Osteoblast (primary cell): Measurements from ENCODE around the gene CFAP74. TPM values are rescaled to one million over a fixed set of nuclear protein-coding genes. Genes with fewer than 3 reads are reported as not detected.
A peak's percentile ranks its signal among the peaks of the same experiment; 100 is the strongest.

Source experiments
- DNase-seq: peaks from one replicate; pipeline ENCODE4 v3.0.0; 2011; ENCODE audit warnings: low spot score, mixed read lengths; ENCODE audit not compliant: insufficient read length; ENCODE audit errors: missing footprints
- H2AFZ ChIP-seq: 2 replicates; pipeline ENCODE4 v1.6.0; 2011; ENCODE audit warnings: mild to moderate bottlenecking, low read length
- H3K27ac ChIP-seq: 2 replicates; pipeline ENCODE4 v1.5.1; 2011; ENCODE audit warnings: mild to moderate bottlenecking, low read depth, low read length, moderate library complexity
- H3K27me3 ChIP-seq: 2 replicates; pipeline ENCODE4 v1.6.0; 2012; ENCODE audit warnings: mild to moderate bottlenecking, control low read depth, inconsistent platforms, low read length, moderate library complexity; ENCODE audit not compliant: insufficient read depth
- H3K36me3 ChIP-seq: 2 replicates; pipeline ENCODE4 v1.5.1; 2011; ENCODE audit warnings: mild to moderate bottlenecking, low read length, control low read depth, moderate library complexity; ENCODE audit not compliant: insufficient read depth
- H3K4me1 ChIP-seq: 2 replicates; pipeline ENCODE4 v1.5.1; 2011; ENCODE audit warnings: mild to moderate bottlenecking, low read length, control low read depth, moderate library complexity; ENCODE audit not compliant: insufficient read depth
- H3K4me2 ChIP-seq: 2 replicates; pipeline ENCODE4 v1.6.0; 2011; ENCODE audit warnings: mild to moderate bottlenecking, low read length; ENCODE audit not compliant: insufficient read depth
- H3K4me3 ChIP-seq: fragments of 200-600 bp; sonication (generic); 3 replicates; pipeline ENCODE4 v1.5.1; 2012; ENCODE audit warnings: mild to moderate bottlenecking, low read length, inconsistent platforms; ENCODE audit not compliant: insufficient read depth
- H3K79me2 ChIP-seq: 2 replicates; pipeline ENCODE4 v1.6.0; 2012; ENCODE audit warnings: mild to moderate bottlenecking, low read length, control low read depth, inconsistent platforms; ENCODE audit not compliant: insufficient read depth
- H3K9me3 ChIP-seq: 2 replicates; pipeline ENCODE4 v1.5.1; 2011; ENCODE audit warnings: low read depth, low read length, control low read depth
- H4K20me1 ChIP-seq: 2 replicates; pipeline ENCODE4 v1.6.0; 2012; ENCODE audit warnings: mild to moderate bottlenecking, low read length, control low read depth; ENCODE audit not compliant: insufficient read depth
- total RNA-seq: library from RNA; depleted of rRNA; stranded (reverse); fragments of >200 nt; gene quantifications from 2 replicates; pipeline ENCODE4 v1.2.3, GENCODE V29; 2012
- TF ChIP-seq, protein P1 (sequence below): IDR thresholded peaks from 2 replicates; pipeline ENCODE4 v1.5.1; 2011; ENCODE audit warnings: mild to moderate bottlenecking, low read depth, low read length, moderate library complexity; ENCODE audit errors: extremely low read depth

The CFAP74 gene
- total RNA-seq, 1 donor: not detected

- Histone ChIP-seq H2AFZ (no peak overlapping the region), H3K27ac (no peak overlapping the region), H4K20me1 (no peaks in the 10 kb centered on the region), H3K36me3 (no peaks in the 10 kb centered on the region), H3K27me3 (peaks cover 8% of the 10 kb centered on the region), H3K79me2 (no peaks in the 10 kb centered on the region), H3K4me3 (no peak overlapping the region), H3K4me2 (no peak overlapping the region), H3K9me3 (no peaks in the 10 kb centered on the region), H3K4me1 (peaks cover 4% of the 10 kb centered on the region)
- DNase-seq: peak; percentile 47
- TF ChIP-seq, protein P1, sequence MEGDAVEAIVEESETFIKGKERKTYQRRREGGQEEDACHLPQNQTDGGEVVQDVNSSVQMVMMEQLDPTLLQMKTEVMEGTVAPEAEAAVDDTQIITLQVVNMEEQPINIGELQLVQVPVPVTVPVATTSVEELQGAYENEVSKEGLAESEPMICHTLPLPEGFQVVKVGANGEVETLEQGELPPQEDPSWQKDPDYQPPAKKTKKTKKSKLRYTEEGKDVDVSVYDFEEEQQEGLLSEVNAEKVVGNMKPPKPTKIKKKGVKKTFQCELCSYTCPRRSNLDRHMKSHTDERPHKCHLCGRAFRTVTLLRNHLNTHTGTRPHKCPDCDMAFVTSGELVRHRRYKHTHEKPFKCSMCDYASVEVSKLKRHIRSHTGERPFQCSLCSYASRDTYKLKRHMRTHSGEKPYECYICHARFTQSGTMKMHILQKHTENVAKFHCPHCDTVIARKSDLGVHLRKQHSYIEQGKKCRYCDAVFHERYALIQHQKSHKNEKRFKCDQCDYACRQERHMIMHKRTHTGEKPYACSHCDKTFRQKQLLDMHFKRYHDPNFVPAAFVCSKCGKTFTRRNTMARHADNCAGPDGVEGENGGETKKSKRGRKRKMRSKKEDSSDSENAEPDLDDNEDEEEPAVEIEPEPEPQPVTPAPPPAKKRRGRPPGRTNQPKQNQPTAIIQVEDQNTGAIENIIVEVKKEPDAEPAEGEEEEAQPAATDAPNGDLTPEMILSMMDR: no peak
Observed at GRCh38 chr1:1898246-1898933, 105.2 kb downstream of the CFAP74 start.

DNA sequence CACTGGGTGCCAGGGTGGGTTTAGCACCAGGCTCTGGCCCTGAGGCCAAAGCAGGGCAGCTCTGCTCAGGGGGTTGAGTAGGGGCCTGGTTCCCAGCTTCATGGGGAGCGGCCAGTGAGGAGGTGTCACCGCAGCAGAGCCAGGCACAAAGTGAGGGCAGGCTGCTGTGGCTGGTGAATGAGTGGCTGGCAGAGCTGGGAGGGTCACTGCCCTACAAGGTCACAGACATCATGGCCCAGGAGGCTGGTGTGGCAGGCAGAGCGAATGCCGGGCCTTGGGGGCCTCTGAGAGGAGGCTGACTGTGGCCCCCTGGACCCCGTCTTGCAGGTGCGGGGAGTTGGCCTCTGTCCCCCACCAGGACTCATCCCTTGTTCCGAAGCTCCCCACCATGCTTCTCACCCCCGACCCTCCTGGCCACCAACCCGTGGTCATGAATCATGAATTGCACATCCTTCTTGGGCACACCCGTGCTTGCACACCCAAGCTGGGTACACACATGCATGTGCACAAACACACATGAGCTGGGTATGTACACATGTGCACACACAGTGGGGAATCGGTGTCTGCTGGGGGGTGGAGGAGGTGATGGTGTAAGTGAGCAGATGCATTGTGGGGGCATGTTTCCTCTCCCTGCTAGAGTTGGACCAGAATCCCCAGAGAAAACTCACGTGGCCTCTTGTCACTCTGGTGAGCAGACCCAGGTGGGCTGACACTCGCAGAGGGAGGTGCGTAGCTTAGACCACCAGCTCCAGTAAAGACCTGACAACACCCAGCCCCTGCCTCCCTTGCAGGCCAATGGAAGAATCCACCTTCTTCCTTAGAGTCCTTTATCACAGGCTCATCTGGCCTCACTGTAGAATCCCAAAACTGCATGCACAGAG is 107.9 kb downstream of the CFAP74 start:
- Histone ChIP-seq H3K27me3 (peaks cover 8% of the 10 kb centered on the region), H3K4me3 (no peak overlapping the region), H2AFZ (no peak overlapping the region), H3K9me3 (no peaks in the 10 kb centered on the region), H3K27ac (no peak overlapping the region), H3K79me2 (peaks cover 4% of the 10 kb centered on the region), H4K20me1 (no peaks in the 10 kb centered on the region), H3K4me1 (peaks cover 12% of the 10 kb centered on the region), H3K4me2 (no peak overlapping the region), H3K36me3 (no peaks in the 10 kb centered on the region)
- DNase-seq: peak; percentile 72
- TF ChIP-seq, protein P1: no peak

DNA sequence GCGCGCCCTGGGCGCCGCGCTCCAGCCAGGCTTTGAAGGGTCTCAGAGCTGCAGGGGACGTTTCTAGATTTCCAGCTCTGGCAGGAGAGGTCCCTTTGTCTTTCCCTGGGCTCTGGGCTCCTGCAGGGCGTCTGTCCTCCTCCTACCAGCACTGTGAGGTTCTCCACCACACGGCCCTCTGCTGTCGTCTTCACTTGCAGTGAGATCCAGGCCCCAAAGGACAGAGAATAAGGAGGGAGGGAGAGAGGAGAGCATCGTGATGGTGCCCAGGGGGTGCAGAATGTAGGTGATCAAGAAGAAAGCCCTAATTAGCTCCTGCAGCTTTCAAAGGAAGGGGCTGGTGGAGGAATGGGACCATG is 108.5 kb downstream of the CFAP74 start:
- Histone ChIP-seq H3K4me2 (peak overlapping the region; percentile 50), H3K9me3 (no peaks in the 10 kb centered on the region), H3K27me3 (peaks cover 8% of the 10 kb centered on the region), H3K4me1 (peaks cover 12% of the 10 kb centered on the region), H3K4me3 (no peak overlapping the region), H4K20me1 (no peaks in the 10 kb centered on the region), H2AFZ (peak overlapping the region; percentile 31), H3K36me3 (no peaks in the 10 kb centered on the region), H3K79me2 (peaks cover 7% of the 10 kb centered on the region), H3K27ac (no peak overlapping the region)
- DNase-seq: no peak
- TF ChIP-seq, protein P1: no peak
